Tibial artery (tissue), 4 donors: ENCODE measurements around the gene MYO3B.

ENCODE experiments used
- DNase-seq, 2 donors: peaks; one replicate each; pipeline ENCODE4 v3.0.0-alpha.2; 2019
- H3K27ac ChIP-seq, 2 donors: fragments of 200-600 bp; sonication (generic) in 1 of 2; 1 replicate in 1 of 2; 2 replicates in 1 of 2; pipeline ENCODE4 v1.5.1; 2018 to 2019; ENCODE audit warnings: mild to moderate bottlenecking in 1 of 2
- H3K27me3 ChIP-seq, 2 donors: fragments of 200-600 bp; sonication (generic) in 1 of 2; one replicate each; pipeline versions ENCODE4 v1.5.1 to v1.6.0; 2016 to 2019
- H3K36me3 ChIP-seq, 3 donors: fragments of 200-600 bp; sonication (generic) in 2 of 3; one replicate each; pipeline ENCODE4 v1.5.1; 2016 to 2019; ENCODE audit warnings: mild to moderate bottlenecking in 2 of 3
- H3K4me1 ChIP-seq, 4 donors: fragments of 200-600 bp; sonication (generic) in 2 of 4; 1 replicate in 3 of 4; 2 replicates in 1 of 4; pipeline ENCODE4 v1.5.1; 2016 to 2019
- H3K4me3 ChIP-seq, 2 donors: fragments of 200-600 bp; sonication (generic) in 1 of 2; 1 replicate in 1 of 2; 2 replicates in 1 of 2; pipeline ENCODE4 v1.5.1; 2018 to 2019; ENCODE audit warnings: mild to moderate bottlenecking in 2 of 2
- H3K9me3 ChIP-seq, 3 donors: fragments of 200-600 bp; sonication (generic) in 1 of 3; one replicate each; pipeline ENCODE4 v1.5.1; 2016 to 2019
- CTCF ChIP-seq, 2 experiments: fragments of 200-600 bp in 1 of 2; fragments of 450-650 bp in 1 of 2; IDR thresholded peaks; one replicate each; pipeline ENCODE4 v1.5.1; 2017 to 2019; ENCODE audit warnings: antibody characterized with exemption in 2 of 2, mild to moderate bottlenecking in 1 of 2, moderate library complexity in 1 of 2
- intact Hi-C: fragments of 100-400 bp; cut with DNase I; formaldehyde crosslinking; loops from one replicate; pipeline ENCODE4 v1.15.0; 2023; ENCODE audit warnings: low total_unique reads

The MYO3B gene

DNA sequence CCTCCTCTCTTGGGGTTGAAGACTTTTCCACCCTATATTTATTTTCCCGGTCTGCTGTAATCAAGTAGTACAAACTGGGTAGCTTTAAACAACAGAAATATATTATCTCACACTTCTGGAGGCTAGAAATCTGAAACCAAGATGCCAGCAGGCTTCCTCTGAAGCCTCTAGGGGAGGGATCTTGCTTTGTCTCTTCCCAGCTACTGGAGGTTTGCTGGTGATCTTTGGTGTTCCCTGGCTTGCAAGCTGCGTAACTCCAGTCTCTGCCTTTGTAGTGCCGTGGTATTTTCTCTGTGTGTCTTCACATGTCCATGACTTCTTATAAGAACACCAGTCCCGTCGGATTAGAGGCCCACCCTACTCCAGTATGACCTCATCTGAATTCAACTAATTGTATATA is 44.4 kb downstream of the MYO3B start:
- no peak for TF ChIP-seq CTCF (IDR thresholded peaks at IDR 0.05)
- no peak for DNase-seq
- H3K27ac ChIP-seq: no peak overlapping the region
- no peaks in the 10 kb centered on the region for H3K4me1 ChIP-seq
- intact Hi-C loops: no loop called here
- H3K4me3 ChIP-seq: no peak overlapping the region
- no peaks in the 10 kb centered on the region for H3K9me3 ChIP-seq
- H3K36me3 ChIP-seq: no peaks in the 10 kb centered on the region
- no peaks in the 10 kb centered on the region for H3K27me3 ChIP-seq

- Histone ChIP-seq H3K36me3 (no peaks in the 10 kb centered on the region), H3K4me1 (no peaks in the 10 kb centered on the region), H3K9me3 (no peaks in the 10 kb centered on the region), H3K4me3 (no peak overlapping the region), H3K27me3 (no peaks in the 10 kb centered on the region), H3K27ac (no peak overlapping the region)
- intact Hi-C loops: no loop called here
- TF ChIP-seq CTCF (IDR thresholded peaks at IDR 0.05): no peak
- DNase-seq: no peak
Measured at GRCh38 chr2:170222842-170223241, 44.9 kb downstream of the MYO3B start.

- no peak overlapping the region for H3K27ac ChIP-seq
- no peak overlapping the region for H3K4me3 ChIP-seq
- no peaks in the 10 kb centered on the region for H3K4me1 ChIP-seq
- no peaks in the 10 kb centered on the region for H3K27me3 ChIP-seq
- TF ChIP-seq CTCF (IDR thresholded peaks at IDR 0.05): no peak
- no peaks in the 10 kb centered on the region for H3K36me3 ChIP-seq
- no peak for DNase-seq
- no peaks in the 10 kb centered on the region for H3K9me3 ChIP-seq
- intact Hi-C loops: no loop called here
Measured at GRCh38 chr2:170224692-170225294, 46.8 kb downstream of the MYO3B start.

DNA sequence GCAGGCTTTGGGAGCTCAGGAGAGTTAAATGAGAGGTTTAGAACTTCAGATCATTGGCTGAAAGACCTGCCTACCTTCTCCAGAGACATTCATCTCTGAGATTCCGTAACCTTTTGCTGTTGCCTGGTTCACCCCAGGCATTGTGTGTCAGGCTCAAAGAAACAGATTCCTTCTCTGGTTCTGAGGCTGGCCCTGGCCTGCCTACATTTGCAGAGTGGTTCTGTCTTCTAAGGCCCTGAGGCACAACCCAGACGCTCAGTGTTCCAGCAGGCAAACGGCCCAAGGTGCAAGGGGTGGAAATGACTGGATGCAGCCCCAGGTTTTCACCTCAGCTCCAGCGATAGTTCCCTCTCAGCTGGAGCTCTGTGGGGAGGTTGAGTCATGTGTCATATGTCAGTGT is 48.3 kb downstream of the MYO3B start:
- no peak overlapping the region for H3K4me3 ChIP-seq
- no peak for TF ChIP-seq CTCF (IDR thresholded peaks at IDR 0.05)
- H3K27ac ChIP-seq: no peak overlapping the region
- DNase-seq: no peak
- H3K9me3 ChIP-seq: no peaks in the 10 kb centered on the region
- H3K4me1 ChIP-seq: no peaks in the 10 kb centered on the region
- no peaks in the 10 kb centered on the region for H3K36me3 ChIP-seq
- intact Hi-C loops: no loop called here
- no peaks in the 10 kb centered on the region for H3K27me3 ChIP-seq

DNA sequence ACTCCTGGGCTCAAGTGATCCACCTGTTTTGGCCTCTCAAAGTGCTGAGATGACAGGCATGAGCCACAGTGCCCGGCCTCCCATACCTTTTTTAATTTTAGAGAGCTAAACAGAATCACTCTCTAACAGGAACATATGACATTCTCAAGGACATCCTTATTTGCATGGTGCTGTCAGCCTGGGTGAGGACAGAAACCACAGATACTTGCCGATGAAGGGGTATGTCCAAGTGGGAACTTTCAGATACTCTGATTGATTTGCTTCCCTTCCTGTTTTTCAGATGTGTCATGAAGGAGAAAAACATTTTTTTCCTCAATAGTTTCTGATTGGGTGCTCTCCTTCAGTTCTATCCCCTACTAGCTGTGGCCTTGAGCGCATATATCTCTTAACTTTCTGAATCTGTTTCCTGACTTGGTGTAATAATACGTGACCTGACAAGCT is 49.6 kb downstream of the MYO3B start:
- DNase-seq: no peak
- Histone ChIP-seq H3K27ac (no peak overlapping the region), H3K9me3 (no peaks in the 10 kb centered on the region), H3K4me3 (no peak overlapping the region), H3K27me3 (no peaks in the 10 kb centered on the region), H3K4me1 (no peaks in the 10 kb centered on the region), H3K36me3 (no peaks in the 10 kb centered on the region)
- no peak for TF ChIP-seq CTCF (IDR thresholded peaks at IDR 0.05)
- intact Hi-C loops: no loop called here

GRCh38 chr2:170227951-170228350 is 50.0 kb downstream of the MYO3B start:
- Histone ChIP-seq H3K4me3 (no peak overlapping the region), H3K9me3 (no peaks in the 10 kb centered on the region), H3K27ac (no peak overlapping the region), H3K4me1 (no peaks in the 10 kb centered on the region), H3K36me3 (no peaks in the 10 kb centered on the region), H3K27me3 (no peaks in the 10 kb centered on the region)
- no peak for DNase-seq
- no peak for TF ChIP-seq CTCF (IDR thresholded peaks at IDR 0.05)
- intact Hi-C loops: no loop called here
